Skin epidermis (tissue), 12 donors: ENCODE measurements around the gene DENND5A.
"Not testable (repeated sequence)": the region's sequence is repeated elsewhere in the genome, so short reads cannot be mapped to it uniquely, and the experiment has no call there.

Experiments used
- H3K27ac ChIP-seq, 21 experiments: fragments of 200-600 bp; sonication (generic) in 11 of 21; one replicate each; pipeline ENCODE4 v1.5.0; 2020; ENCODE audit warnings: mild to moderate bottlenecking in 3 of 21, inconsistent platforms in 2 of 21, moderate library complexity in 2 of 21
- H3K4me3 ChIP-seq, 7 experiments: fragments of 200-600 bp; sonication (generic) in 2 of 7; one replicate each; pipeline ENCODE4 v1.5.0; 2020; ENCODE audit warnings: inconsistent platforms in 2 of 7, mild to moderate bottlenecking in 2 of 7, moderate library complexity in 1 of 7

Gene DENND5A

GRCh38 chr11:9220853-9221252, 44.3 kb downstream of the DENND5A start:
- not testable (repeated sequence) for H3K27ac ChIP-seq, H3K4me3 ChIP-seq

- peak overlapping the region in 3 of 21 experiments; percentile 1 to 47 (median 25) for H3K27ac ChIP-seq
- H3K4me3 ChIP-seq = no peak overlapping the region
These were observed 45.6 kb downstream of the DENND5A start for GRCh38 chr11:9219572-9219971.

GRCh38 chr11:9219115-9219514, 46.0 kb downstream of the DENND5A start:
- H3K27ac ChIP-seq = peak overlapping the region in 4 of 21 experiments; percentile 1 to 47 (median 16)
- no peak overlapping the region for H3K4me3 ChIP-seq

- no peak overlapping the region for H3K27ac ChIP-seq
- H3K4me3 ChIP-seq = no peak overlapping the region
These were observed 50.4 kb downstream of the DENND5A start for GRCh38 chr11:9214765-9215164.

- Histone ChIP-seq H3K27ac (peak overlapping the region in 8 of 21 experiments; percentile 2 to 64 (median 36)), H3K4me3 (no peak overlapping the region)
These were observed 53.8 kb downstream of the DENND5A start for GRCh38 chr11:9211322-9211721.

- H3K4me3 ChIP-seq = no peak overlapping the region
- H3K27ac ChIP-seq = peak overlapping the region in 8 of 21 experiments; percentile 2 to 64 (median 36)
These were observed 54.2 kb downstream of the DENND5A start for GRCh38 chr11:9210922-9211320.

- Histone ChIP-seq H3K27ac (peak overlapping the region in 6 of 21 experiments; percentile 27 to 64 (median 42)), H3K4me3 (no peak overlapping the region)
These were observed 54.8 kb downstream of the DENND5A start for GRCh38 chr11:9210224-9210921.

- H3K27ac ChIP-seq = peak overlapping the region in 1 of 21 experiments; percentile 10
- H3K4me3 ChIP-seq = not testable (repeated sequence)
These were observed 55.5 kb downstream of the DENND5A start for GRCh38 chr11:9209604-9210003.

GRCh38 chr11:9208726-9209501, 56.2 kb downstream of the DENND5A start:
- H3K27ac ChIP-seq = peak overlapping the region in 1 of 21 experiments; percentile 10

GRCh38 chr11:9207229-9207628, 57.9 kb downstream of the DENND5A start:
- no peak overlapping the region for H3K4me3 ChIP-seq
- no peak overlapping the region for H3K27ac ChIP-seq

More at GRCh38 chr11:9208726-9209501, 56.2 kb downstream of the DENND5A start:
- H3K4me3 ChIP-seq = no peak overlapping the region

GRCh38 chr11:9206496-9206895, 58.7 kb downstream of the DENND5A start:
- no peak overlapping the region for H3K27ac ChIP-seq

GRCh38 chr11:9203691-9204311, 61.3 kb downstream of the DENND5A start:
- Histone ChIP-seq H3K4me3 (no peak overlapping the region), H3K27ac (no peak overlapping the region)

More at GRCh38 chr11:9206496-9206895, 58.7 kb downstream of the DENND5A start:
- no peak overlapping the region for H3K4me3 ChIP-seq

- no peak overlapping the region for H3K4me3 ChIP-seq
- H3K27ac ChIP-seq = no peak overlapping the region
These were observed 63.6 kb downstream of the DENND5A start for GRCh38 chr11:9201372-9202162.

GRCh38 chr11:9200471-9200870, 64.7 kb downstream of the DENND5A start:
- no peak overlapping the region for H3K4me3 ChIP-seq
- H3K27ac ChIP-seq = no peak overlapping the region

GRCh38 chr11:9193316-9193715, 71.8 kb downstream of the DENND5A start:
- no peak overlapping the region for H3K4me3 ChIP-seq

GRCh38 chr11:9192561-9192960, 72.6 kb downstream of the DENND5A start:
- no peak overlapping the region for H3K27ac ChIP-seq
- no peak overlapping the region for H3K4me3 ChIP-seq

More at GRCh38 chr11:9193316-9193715, 71.8 kb downstream of the DENND5A start:
- no peak overlapping the region for H3K27ac ChIP-seq

- H3K4me3 ChIP-seq, H3K27ac ChIP-seq: not testable (repeated sequence)
These were observed 74.7 kb downstream of the DENND5A start for GRCh38 chr11:9190326-9191016.

GRCh38 chr11:9188860-9189259, 76.3 kb downstream of the DENND5A start:
- not testable (repeated sequence) for H3K4me3 ChIP-seq, H3K27ac ChIP-seq

GRCh38 chr11:9187616-9188015, 77.5 kb downstream of the DENND5A start:
- Histone ChIP-seq H3K27ac (no peak overlapping the region), H3K4me3 (no peak overlapping the region)
